Calu3 (cell line): ENCODE data around the gene TSPAN32. TPM values are rescaled to one million over a fixed set of nuclear protein-coding genes. Genes with fewer than 3 reads are reported as not detected.

Experiments used
- BruUV-seq: library from RNA; stranded (reverse); fragments of 400-500 nt; replicated peaks from 2 replicates; lab custom pipeline; 2021; lab: Mats Ljungman, UMichigan
- CTCF ChIA-PET: fragments of 300-600 bp; sonication (Branson Sonifier 250); formaldehyde crosslinking; loops from one replicate; lab custom pipeline; 2022; ENCODE audit warnings: antibody characterized with exemption; lab: Charles Lee
- DNase-seq: peaks from one replicate; pipeline ENCODE4 v3.0.0; 2022
- H3K27ac Mint-ChIP-seq: one replicate; pipeline ENCODE4 v1.8.0; 2022; ENCODE audit warnings: mixed read lengths; ENCODE audit not compliant: unreplicated experiment
- H3K27me3 Mint-ChIP-seq: one replicate; pipeline ENCODE4 v1.8.0; 2022; ENCODE audit warnings: mixed read lengths; ENCODE audit not compliant: unreplicated experiment
- H3K36me3 Mint-ChIP-seq: one replicate; pipeline ENCODE4 v1.8.0; 2022; ENCODE audit warnings: mild to moderate bottlenecking, moderate library complexity, mixed read lengths; ENCODE audit not compliant: insufficient read depth, unreplicated experiment
- H3K4me1 Mint-ChIP-seq: one replicate; pipeline ENCODE4 v1.8.0; 2022; ENCODE audit warnings: mild to moderate bottlenecking, low read depth, mixed read lengths; ENCODE audit not compliant: unreplicated experiment
- H3K4me3 Mint-ChIP-seq: one replicate; pipeline ENCODE4 v1.8.0; 2022; ENCODE audit warnings: mild to moderate bottlenecking, low read depth, moderate library complexity, mixed read lengths; ENCODE audit not compliant: unreplicated experiment
- H3K9me3 Mint-ChIP-seq: one replicate; pipeline ENCODE4 v1.8.0; 2022; ENCODE audit warnings: low read depth, mixed read lengths; ENCODE audit not compliant: unreplicated experiment
- CTCF ChIP-seq: fragments of 200-600 bp; IDR thresholded peaks from one replicate; pipeline ENCODE4 v1.8.0; 2022; ENCODE audit warnings: antibody characterized with exemption; ENCODE audit not compliant: unreplicated experiment
- intact Hi-C: fragments of 100-400 bp; cut with micrococcal nuclease; formaldehyde crosslinking; loops from one replicate; pipeline ENCODE4 v1.10.0; 2022; ENCODE audit not compliant: unreplicated experiment
- total RNA-seq: library from RNA; stranded (reverse); gene quantifications from 2 replicates; pipeline ENCODE4 v1.2.3, GENCODE V29; 2022

Gene TSPAN32
- total RNA-seq, 1 experiment from 2014 or later = not detected

- no peak overlapping the region for H3K27ac Mint-ChIP-seq
- intact Hi-C loops = no loop called here
- H3K36me3 Mint-ChIP-seq = no peaks in the 10 kb centered on the region
- peaks cover 17% of the 10 kb centered on the region for H3K27me3 Mint-ChIP-seq
- H3K4me1 Mint-ChIP-seq = no peaks in the 10 kb centered on the region
- no peak for DNase-seq
- CTCF ChIA-PET = interaction anchor here (0.5 to 4.6 kb wide), 2 partner anchors 80 to 112 kb away, joined by 3 to 97 read pairs; no protein-coding TSS in a partner anchor
- no TSS peak for BruUV-seq
- TF ChIP-seq CTCF = no peak
- H3K4me3 Mint-ChIP-seq = no peak overlapping the region
- H3K9me3 Mint-ChIP-seq = no peaks in the 10 kb centered on the region
These were observed 5.9 kb downstream of the TSPAN32 start for GRCh38 chr11:2307501-2308331.

DNA sequence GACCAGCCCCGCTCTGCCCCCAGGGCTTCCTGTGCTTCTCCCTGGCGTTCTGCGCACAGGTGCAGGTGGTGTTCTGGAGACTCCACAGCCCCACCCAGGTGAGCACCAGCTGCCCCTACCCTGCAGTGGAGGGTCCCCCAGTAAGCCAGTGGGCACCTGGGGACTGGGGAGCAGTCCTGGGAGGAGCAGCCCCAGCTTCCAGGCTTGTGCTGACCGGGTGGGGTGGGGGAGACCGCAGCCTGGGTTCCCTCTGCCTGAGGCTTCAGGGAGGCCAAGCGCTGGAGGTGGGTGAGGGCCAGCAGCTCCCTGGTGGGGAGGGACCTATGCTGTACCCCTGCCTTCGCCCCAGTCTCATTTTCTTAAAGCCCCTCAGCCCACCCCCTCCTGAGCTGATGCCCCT, 6.9 kb downstream of the TSPAN32 start:
- Mint-ChIP-seq H3K4me3 (no peak overlapping the region), H3K27me3 (peaks cover 13% of the 10 kb centered on the region), H3K36me3 (no peaks in the 10 kb centered on the region), H3K9me3 (no peaks in the 10 kb centered on the region), H3K27ac (no peak overlapping the region), H3K4me1 (no peaks in the 10 kb centered on the region)
- no peak for DNase-seq
- BruUV-seq = no TSS peak
- CTCF ChIA-PET = interaction anchor here (0.6 to 2.1 kb wide), 2 partner anchors 92 to 111 kb away, joined by 3 to 9 read pairs; partner anchors contain the start of gene TSSC4
- no peak for TF ChIP-seq CTCF
- intact Hi-C loops = no loop called here

DNA sequence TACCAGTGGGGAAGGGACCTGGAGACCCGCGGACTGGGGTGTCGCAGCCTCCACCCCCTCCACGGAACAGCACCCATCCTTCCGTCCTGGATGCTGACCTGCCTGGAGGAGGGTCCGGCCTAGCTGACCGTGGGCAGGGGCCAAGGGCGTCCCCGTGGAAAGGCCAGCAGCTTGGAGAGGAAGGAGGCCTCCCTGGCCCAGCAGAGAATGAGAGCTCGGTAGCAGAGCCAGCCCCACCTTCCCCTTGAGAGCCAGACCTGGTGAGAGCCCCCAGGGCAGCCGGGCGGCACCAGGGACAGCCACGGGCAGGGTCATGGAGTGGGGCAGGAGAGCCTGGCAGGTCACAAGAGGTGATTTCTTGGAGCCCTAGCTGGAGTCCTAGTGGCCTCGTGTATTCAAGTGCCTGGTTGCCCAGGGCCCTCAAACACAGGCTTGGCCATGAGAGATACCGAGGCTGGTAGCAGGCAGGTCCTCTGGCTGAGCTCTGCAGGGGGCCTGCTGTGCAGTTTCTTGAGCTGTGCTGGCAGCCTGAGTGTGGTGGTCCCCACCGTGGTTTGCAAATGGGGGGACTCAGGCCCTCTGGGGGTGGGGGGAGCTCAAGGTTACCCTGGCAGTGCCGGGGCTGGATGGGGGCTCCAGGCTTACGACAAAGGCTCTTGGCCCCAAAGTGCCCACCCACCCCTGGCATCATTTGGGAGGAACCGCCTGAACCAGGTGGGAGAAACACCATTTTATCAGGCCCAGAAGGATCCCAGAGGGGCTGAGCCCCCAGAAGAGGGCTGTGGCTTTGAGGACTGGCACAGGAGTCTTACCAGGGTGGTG, 7.6 kb downstream of the TSPAN32 start:
- BruUV-seq = no TSS peak
- no peak for TF ChIP-seq CTCF
- no peaks in the 10 kb centered on the region for H3K4me1 Mint-ChIP-seq
- CTCF ChIA-PET = interaction anchor here (0.6 to 2.1 kb wide), 2 partner anchors 91 to 110 kb away, joined by 3 to 9 read pairs; partner anchors contain the start of gene TSSC4
- peaks cover 13% of the 10 kb centered on the region for H3K27me3 Mint-ChIP-seq
- DNase-seq = no peak
- H3K4me3 Mint-ChIP-seq = no peak overlapping the region
- no peak overlapping the region for H3K27ac Mint-ChIP-seq
- intact Hi-C loops = no loop called here
- H3K9me3 Mint-ChIP-seq = no peaks in the 10 kb centered on the region
- H3K36me3 Mint-ChIP-seq = no peaks in the 10 kb centered on the region

GRCh38 chr11:2310073-2310785, 8.4 kb downstream of the TSPAN32 start:
- Mint-ChIP-seq H3K27me3 (peaks cover 13% of the 10 kb centered on the region), H3K36me3 (no peaks in the 10 kb centered on the region), H3K9me3 (no peaks in the 10 kb centered on the region), H3K27ac (no peak overlapping the region), H3K4me3 (no peak overlapping the region), H3K4me1 (no peaks in the 10 kb centered on the region)
- TF ChIP-seq CTCF = no peak
- intact Hi-C loops = no loop called here
- CTCF ChIA-PET = interaction anchor here (2.1 kb wide), 1 partner anchor 109 kb away, joined by 9 read pairs; no protein-coding TSS in a partner anchor
- DNase-seq = no peak
- no TSS peak for BruUV-seq
